ENCODE measurements around the gene RAB24. TPM values are rescaled to one million over a fixed set of nuclear protein-coding genes. Genes with fewer than 3 reads are reported as not detected.

Gene RAB24
- total RNA-seq, 3 donors from 2014 or later, result 23.4 to 33.1 (median 29.5) TPM

GRCh38 chr5:177335701-177336065 lies 32.2 kb upstream of the RAB24 start:
- intact Hi-C loops (cut with DNase I, micrococcal nuclease), result no loop called here

GRCh38 chr5:177334781-177335700 lies 31.5 kb upstream of the RAB24 start:
- intact Hi-C loops (cut with DNase I, micrococcal nuclease), result no loop called here
- peak in 1 of 3 donors; percentile 14 for DNase-seq
- ATAC-seq, result no peak

More at GRCh38 chr5:177335701-177336065, 32.2 kb upstream of the RAB24 start:
- H3K9me3 ChIP-seq, result no peaks in the 10 kb centered on the region
- ATAC-seq (no peak), DNase-seq (peak in 1 of 3 donors; percentile 18)
- peaks cover 8% of the 10 kb centered on the region for H3K36me3 ChIP-seq (ENCODE audit: low read depth)
- H3K4me3 ChIP-seq, result no peak overlapping the region
- H3K4me1 ChIP-seq (ENCODE audit: low read depth), result no peaks in the 10 kb centered on the region
- no peak for TF ChIP-seq CTCF (IDR thresholded peaks at IDR 0.05)

GRCh38 chr5:177334155-177334551 lies 30.6 kb upstream of the RAB24 start:
- DNase-seq (peak in 1 of 3 donors; percentile 12), ATAC-seq (no peak)
- no peak for TF ChIP-seq CTCF (IDR thresholded peaks at IDR 0.05)
- intact Hi-C loops (cut with DNase I, micrococcal nuclease), result no loop called here
- Histone ChIP-seq H3K9me3 (no peaks in the 10 kb centered on the region), H3K4me1 (ENCODE audit: low read depth) (no peaks in the 10 kb centered on the region), H3K36me3 (ENCODE audit: low read depth) (peaks cover 8% of the 10 kb centered on the region), H3K4me3 (no peak overlapping the region)

More at GRCh38 chr5:177334781-177335700, 31.5 kb upstream of the RAB24 start:
- TF ChIP-seq CTCF (IDR thresholded peaks at IDR 0.05), result no peak
- H3K36me3 ChIP-seq (ENCODE audit: low read depth), result peaks cover 8% of the 10 kb centered on the region
- no peak overlapping the region for H3K4me3 ChIP-seq
- no peaks in the 10 kb centered on the region for H3K9me3 ChIP-seq
- no peaks in the 10 kb centered on the region for H3K4me1 ChIP-seq (ENCODE audit: low read depth)

- ATAC-seq, result no peak
- no peak for TF ChIP-seq CTCF (IDR thresholded peaks at IDR 0.05)
- DNase-seq, result peak in 1 of 3 donors; percentile 3
- intact Hi-C loops (cut with DNase I, micrococcal nuclease), result no loop called here
- Histone ChIP-seq H3K36me3 (ENCODE audit: low read depth) (peaks cover 8% of the 10 kb centered on the region), H3K9me3 (no peaks in the 10 kb centered on the region), H3K4me3 (no peak overlapping the region), H3K4me1 (ENCODE audit: low read depth) (no peaks in the 10 kb centered on the region)
Observed at GRCh38 chr5:177333420-177334154, 30.1 kb upstream of the RAB24 start.

GRCh38 chr5:177332896-177333260 lies 29.4 kb upstream of the RAB24 start:
- DNase-seq, result peak in 1 of 3 donors; percentile 25
- H3K9me3 ChIP-seq, result no peaks in the 10 kb centered on the region
- intact Hi-C loops (cut with DNase I, micrococcal nuclease), result no loop called here
- H3K36me3 ChIP-seq (ENCODE audit: low read depth), result peaks cover 3% of the 10 kb centered on the region
- no peak for TF ChIP-seq CTCF (IDR thresholded peaks at IDR 0.05)
- H3K4me3 ChIP-seq, result no peak overlapping the region
- no peak for ATAC-seq
- no peaks in the 10 kb centered on the region for H3K4me1 ChIP-seq (ENCODE audit: low read depth)

All from mucosa of descending colon (tissue), 3 donors.